ENCODE measurements around the gene SORBS2. TPM values are rescaled to one million over a fixed set of nuclear protein-coding genes. Genes with fewer than 3 reads are reported as not detected.
A peak's percentile ranks its signal among the peaks of the same experiment; 100 is the strongest.

Gene SORBS2
- total RNA-seq, 4 donors from 2014 or later = 290 to 437 (median 377) TPM

DNA sequence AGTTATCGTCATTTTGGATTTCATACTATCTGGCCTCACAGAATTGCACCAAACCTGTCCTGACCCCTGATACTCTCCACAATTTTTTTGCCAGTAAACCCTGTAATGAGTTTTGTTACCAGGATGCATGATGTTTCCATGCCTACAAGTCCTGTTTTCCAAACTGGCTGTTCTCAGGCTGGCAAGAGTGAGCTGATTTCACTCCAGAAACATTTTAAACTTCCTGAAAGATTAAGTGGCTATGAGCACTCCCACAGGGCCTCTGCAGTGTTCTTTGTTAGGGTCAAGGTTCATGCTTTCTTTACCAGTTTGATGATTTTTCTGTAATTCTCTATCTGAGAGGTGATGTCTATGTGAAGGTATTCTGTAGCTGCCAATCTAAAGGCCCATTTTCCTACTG is 245.0 kb downstream of the SORBS2 start:
- no peaks in the 10 kb centered on the region for H3K36me3 ChIP-seq
- peaks cover 5 to 9% of the 10 kb centered on the region in 2 donors for H3K4me1 ChIP-seq
- intact Hi-C loops (cut with DNase I) = no loop called here
- no peak for TF ChIP-seq POLR2A (IDR thresholded peaks at IDR 0.05)
- TF ChIP-seq, protein P1, sequence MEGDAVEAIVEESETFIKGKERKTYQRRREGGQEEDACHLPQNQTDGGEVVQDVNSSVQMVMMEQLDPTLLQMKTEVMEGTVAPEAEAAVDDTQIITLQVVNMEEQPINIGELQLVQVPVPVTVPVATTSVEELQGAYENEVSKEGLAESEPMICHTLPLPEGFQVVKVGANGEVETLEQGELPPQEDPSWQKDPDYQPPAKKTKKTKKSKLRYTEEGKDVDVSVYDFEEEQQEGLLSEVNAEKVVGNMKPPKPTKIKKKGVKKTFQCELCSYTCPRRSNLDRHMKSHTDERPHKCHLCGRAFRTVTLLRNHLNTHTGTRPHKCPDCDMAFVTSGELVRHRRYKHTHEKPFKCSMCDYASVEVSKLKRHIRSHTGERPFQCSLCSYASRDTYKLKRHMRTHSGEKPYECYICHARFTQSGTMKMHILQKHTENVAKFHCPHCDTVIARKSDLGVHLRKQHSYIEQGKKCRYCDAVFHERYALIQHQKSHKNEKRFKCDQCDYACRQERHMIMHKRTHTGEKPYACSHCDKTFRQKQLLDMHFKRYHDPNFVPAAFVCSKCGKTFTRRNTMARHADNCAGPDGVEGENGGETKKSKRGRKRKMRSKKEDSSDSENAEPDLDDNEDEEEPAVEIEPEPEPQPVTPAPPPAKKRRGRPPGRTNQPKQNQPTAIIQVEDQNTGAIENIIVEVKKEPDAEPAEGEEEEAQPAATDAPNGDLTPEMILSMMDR (IDR thresholded peaks at IDR 0.05) = no peak
- no peak for DNase-seq
- WGBS, 2 donors = 44 to 75% methylated on average over 1 of the region's 1 CpG
- H3K27me3 ChIP-seq = no peaks in the 10 kb centered on the region
- no peaks in the 10 kb centered on the region for H3K9me3 ChIP-seq
- no peak overlapping the region for H3K4me3 ChIP-seq (replicated peaks in 1 of 3)
- H3K27ac ChIP-seq = peak overlapping the region; percentile 17 to 57 (median 29)

DNA sequence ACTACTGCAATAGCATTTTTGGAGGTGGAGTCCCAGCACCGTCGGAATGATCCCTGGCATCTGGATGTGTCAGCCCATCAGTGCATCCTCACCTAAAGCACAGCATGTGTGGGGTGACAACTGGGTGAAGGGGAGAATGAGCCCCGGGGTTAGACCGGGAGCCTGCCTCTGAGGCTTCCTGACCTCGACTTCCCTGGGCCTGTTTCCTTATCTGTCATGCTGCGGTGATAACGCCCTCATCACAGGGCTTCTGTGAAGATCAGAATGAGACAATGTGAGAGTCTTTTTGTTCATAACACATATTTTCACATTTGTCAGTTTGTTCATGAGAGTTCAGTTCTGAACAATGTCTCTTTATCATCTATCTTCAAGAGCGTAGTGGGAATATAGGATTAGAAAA is 245.6 kb downstream of the SORBS2 start:
- intact Hi-C loops (cut with DNase I) = no loop called here
- Histone ChIP-seq H3K4me3 (replicated peaks in 1 of 3) (no peak overlapping the region), H3K4me1 (peaks cover 5 to 9% of the 10 kb centered on the region in 2 donors), H3K9me3 (no peaks in the 10 kb centered on the region), H3K27me3 (no peaks in the 10 kb centered on the region), H3K27ac (peak overlapping the region; percentile 17 to 57 (median 29)), H3K36me3 (no peaks in the 10 kb centered on the region)
- TF ChIP-seq POLR2A (IDR thresholded peaks at IDR 0.05) = no peak
- TF ChIP-seq, protein P1 (IDR thresholded peaks at IDR 0.05) = no peak
- WGBS, 2 donors = 74 to 82% methylated on average over 8 of the region's 8 CpGs
- DNase-seq = no peak

DNA sequence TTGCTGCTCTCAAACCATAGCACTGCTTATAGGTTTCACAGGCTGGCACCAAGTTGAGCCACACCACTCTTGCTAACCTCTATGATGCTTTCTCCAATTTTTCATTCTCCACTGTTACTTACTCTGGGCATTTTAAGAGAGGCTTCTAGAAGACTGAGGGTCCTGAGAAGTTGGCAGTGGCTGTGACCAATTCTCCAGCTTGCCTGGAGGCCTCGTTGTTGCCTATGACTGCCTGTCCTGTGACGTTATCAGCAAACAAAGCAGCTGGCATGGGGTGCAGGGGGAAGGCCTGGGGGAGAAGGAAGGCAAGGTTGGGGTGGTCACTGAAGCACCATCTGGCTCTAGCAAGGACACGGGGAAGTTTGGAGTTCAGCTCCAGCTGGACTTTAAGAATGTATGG is 246.3 kb downstream of the SORBS2 start:
- WGBS, 2 donors = 80 to 98% methylated on average over 3 of the region's 3 CpGs
- H3K36me3 ChIP-seq = no peaks in the 10 kb centered on the region
- intact Hi-C loops (cut with DNase I) = no loop called here
- H3K27me3 ChIP-seq = no peaks in the 10 kb centered on the region
- H3K27ac ChIP-seq = no peak overlapping the region
- peaks cover 5 to 9% of the 10 kb centered on the region in 2 donors for H3K4me1 ChIP-seq
- H3K4me3 ChIP-seq (replicated peaks in 1 of 3) = no peak overlapping the region
- DNase-seq = no peak
- TF ChIP-seq POLR2A (IDR thresholded peaks at IDR 0.05) = no peak
- TF ChIP-seq, protein P1 (IDR thresholded peaks at IDR 0.05) = no peak
- H3K9me3 ChIP-seq = no peaks in the 10 kb centered on the region

DNA sequence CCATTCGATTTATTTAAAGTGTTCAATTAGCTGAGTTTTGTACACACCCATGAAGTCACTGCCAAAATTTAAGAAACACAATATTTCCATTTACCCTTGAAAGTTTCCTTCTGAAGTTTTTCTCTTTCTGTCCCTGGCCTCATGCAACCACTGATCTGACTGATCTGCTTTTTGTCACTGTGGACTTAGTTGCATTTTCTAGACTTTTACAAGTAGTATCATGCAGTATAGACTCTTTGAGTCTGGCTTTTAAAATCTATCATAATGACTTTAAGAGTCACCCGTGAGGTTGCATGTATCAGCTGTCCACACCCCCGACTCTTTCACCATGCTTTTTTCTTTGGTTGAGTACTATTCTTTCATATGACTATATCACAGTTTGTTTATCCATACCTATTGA is 247.6 kb downstream of the SORBS2 start:
- intact Hi-C loops (cut with DNase I) = no loop called here
- 85 to 88% methylated on average over 3 of the region's 3 CpGs for WGBS, 2 donors
- TF ChIP-seq, protein P1 (IDR thresholded peaks at IDR 0.05) = no peak
- H3K36me3 ChIP-seq = no peaks in the 10 kb centered on the region
- H3K27me3 ChIP-seq = no peaks in the 10 kb centered on the region
- H3K4me3 ChIP-seq (replicated peaks in 1 of 3) = no peak overlapping the region
- no peak for DNase-seq
- no peaks in the 10 kb centered on the region for H3K9me3 ChIP-seq
- peaks cover 13 to 20% of the 10 kb centered on the region in 2 donors for H3K4me1 ChIP-seq
- no peak overlapping the region for H3K27ac ChIP-seq

DNA sequence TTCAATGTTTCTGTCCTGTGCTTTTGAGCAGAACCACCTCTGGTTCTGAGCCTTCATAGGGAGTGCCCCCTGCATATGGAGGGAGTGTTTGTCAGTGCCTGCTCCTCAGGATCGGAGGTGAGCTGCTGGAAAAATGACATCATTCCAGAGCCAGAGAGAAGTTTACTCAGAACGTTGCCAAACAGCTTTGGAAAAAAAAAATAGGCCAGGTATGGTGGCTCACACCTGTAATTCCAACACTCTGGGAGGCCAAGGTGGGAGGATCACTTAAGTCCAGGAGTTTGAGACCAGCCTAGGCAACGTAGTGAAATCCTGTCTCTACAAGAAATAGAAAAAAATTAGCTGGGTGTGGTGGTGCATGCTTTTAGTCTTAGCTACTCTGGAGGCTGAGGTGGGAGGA is 249.5 kb downstream of the SORBS2 start:
- WGBS, 2 donors = 81 to 86% methylated on average over 3 of the region's 3 CpGs
- intact Hi-C loops (cut with DNase I) = no loop called here
- Histone ChIP-seq H3K9me3 (no peaks in the 10 kb centered on the region), H3K4me1 (peaks cover 15 to 21% of the 10 kb centered on the region in 2 donors), H3K4me3 (replicated peaks in 1 of 3) (no peak overlapping the region), H3K27ac (no peak overlapping the region), H3K27me3 (no peaks in the 10 kb centered on the region), H3K36me3 (no peaks in the 10 kb centered on the region)
- no peak for TF ChIP-seq POLR2A (IDR thresholded peaks at IDR 0.05)
- TF ChIP-seq, protein P1 (IDR thresholded peaks at IDR 0.05) = no peak
- no peak for DNase-seq

Data from thyroid gland (tissue), 4 donors.